T-cell (primary cell): ENCODE results near the gene DNAJC15. TPM values are rescaled to one million over a fixed set of nuclear protein-coding genes. Genes with fewer than 3 reads are reported as not detected.

Source experiments
- ATAC-seq, 4 experiments: fragments of 200-7000 bp in 3 of 4; fragments of 150-1000 bp in 1 of 4; cut with Tn5 transposase; replicated peaks in 1 of 4; 1 replicate in 3 of 4; 2 replicates in 1 of 4; pipeline ENCODE4 v1.10.0; 2021; ENCODE audit warnings: moderate library complexity in 3 of 4, mild to moderate bottlenecking in 2 of 4, moderate number of reproducible peaks in 1 of 4
- CTCF ChIA-PET, 2 donors: fragments of 300-600 bp; sonication (Branson Sonifier 250); formaldehyde crosslinking; loops; one replicate each; lab custom pipeline; 2022; ENCODE audit warnings: antibody characterized with exemption in 2 of 2; lab: Charles Lee
- POLR2A ChIA-PET, 2 donors: fragments of 300-600 bp; sonication (Branson Sonifier 250); formaldehyde crosslinking; loops; one replicate each; lab custom pipeline; 2022; ENCODE audit warnings: antibody characterized with exemption in 2 of 2; lab: Charles Lee
- DNase-seq, 35 experiments: peaks; one replicate each; pipeline versions ENCODE4 v3.0.0 to v3.0.0-alpha.2; 2013 to 2023
- H3K27ac ChIP-seq: one replicate; pipeline ENCODE4 v1.5.1; 2013; ENCODE audit warnings: low read length
- H3K27me3 ChIP-seq, 2 experiments: replicated peaks in 1 of 2; 1 replicate in 1 of 2; 2 replicates in 1 of 2; pipeline versions ENCODE4 v1.6.1 to v1.7.0; 2013; ENCODE audit warnings: low read length in 1 of 2, mixed read lengths in 1 of 2; ENCODE audit not compliant: control insufficient read depth in 2 of 2, insufficient read depth in 2 of 2; ENCODE audit errors: extremely low read depth in 1 of 2
- H3K36me3 ChIP-seq, 2 donors: 1 replicate in 1 of 2; 2 replicates in 1 of 2; pipeline versions ENCODE4 v1.6.1 to v1.7.0; 2013; ENCODE audit warnings: low read length in 1 of 2; ENCODE audit not compliant: control insufficient read depth in 2 of 2, insufficient read depth in 1 of 2; ENCODE audit errors: extremely low read depth in 1 of 2
- H3K4me1 ChIP-seq, 2 experiments: 1 replicate in 1 of 2; 2 replicates in 1 of 2; pipeline versions ENCODE4 v1.6.1 to v1.7.0; 2013; ENCODE audit warnings: low read length in 2 of 2, mixed read lengths in 1 of 2; ENCODE audit not compliant: insufficient read depth in 2 of 2, control insufficient read depth in 1 of 2; ENCODE audit errors: extremely low read depth in 1 of 2
- H3K4me3 ChIP-seq, 2 donors: 1 replicate in 1 of 2; 2 replicates in 1 of 2; pipeline versions ENCODE4 v1.5.1 to v1.7.0; 2013; ENCODE audit warnings: mild to moderate bottlenecking in 2 of 2, low read length in 1 of 2, moderate library complexity in 1 of 2; ENCODE audit not compliant: control insufficient read depth in 1 of 2; ENCODE audit errors: extremely low read depth in 1 of 2
- H3K9me3 ChIP-seq: 2 replicates; pipeline ENCODE4 v1.7.0; 2013
- H3K27ac Mint-ChIP-seq, 2 donors: one replicate each; pipeline ENCODE4 v1.8.0; 2020 to 2021; ENCODE audit warnings: mild to moderate bottlenecking in 2 of 2, mixed read lengths in 2 of 2
- H3K27me3 Mint-ChIP-seq, 2 donors: one replicate each; pipeline ENCODE4 v1.8.0; 2021 to 2022; ENCODE audit warnings: mixed read lengths in 2 of 2
- H3K36me3 Mint-ChIP-seq: one replicate; pipeline ENCODE4 v1.8.0; 2021; ENCODE audit warnings: mixed read lengths
- H3K4me1 Mint-ChIP-seq, 3 donors: one replicate each; pipeline ENCODE4 v1.8.0; 2020 to 2022; ENCODE audit warnings: mixed read lengths in 3 of 3, mild to moderate bottlenecking in 1 of 3
- H3K4me3 Mint-ChIP-seq, 3 donors: one replicate each; pipeline ENCODE4 v1.8.0; 2020 to 2022; ENCODE audit warnings: mild to moderate bottlenecking in 3 of 3, mixed read lengths in 3 of 3, moderate library complexity in 3 of 3
- H3K9me3 Mint-ChIP-seq, 3 donors: one replicate each; pipeline ENCODE4 v1.8.0; 2020 to 2022; ENCODE audit warnings: mixed read lengths in 3 of 3
- WGBS: methylation state at CpG from one replicate; pipeline ENCODE4 v1.1.5; 2013; ENCODE audit warnings: missing lambda C conversion rate; ENCODE audit not compliant: insufficient coverage; 5-methylcytosine and 5-hydroxymethylcytosine counted together
- total RNA-seq, 35 experiments: library from RNA in 6 of 35; stranded (reverse) in 6 of 35; fragments of 120-200 nt in 1 of 35; gene quantifications; one replicate each; pipeline versions ENCODE4 v1.2.1 to v1.2.4 and lab custom pipeline; 2013 to 2026

Gene DNAJC15
- total RNA-seq, 5 donors from 2014 or later (not counting 1 experiment from before 2014, with no cell fraction given) = 4.4 to 10.8 (median 8.5) TPM

- Mint-ChIP-seq H3K27me3 (peaks cover 0 to 8% of the 10 kb centered on the region in 2 donors), H3K36me3 (no peaks in the 10 kb centered on the region), H3K4me3 (no peak overlapping the region), H3K9me3 (no peaks in the 10 kb centered on the region), H3K4me1 (peaks cover 10 to 14% (median 14%) of the 10 kb centered on the region in 3 donors), H3K27ac (no peak overlapping the region)
- H3K4me3 ChIP-seq = no peak overlapping the region
- DNase-seq (no peak), ATAC-seq (no peak)
- WGBS = 96% methylated on average over 4 of the region's 8 CpGs
- ChIA-PET CTCF (no interaction called here), POLR2A (no interaction called here)
- H3K27ac ChIP-seq = no peak overlapping the region
- peaks cover 2 to 7% of the 10 kb centered on the region in 2 experiments for H3K4me1 ChIP-seq
- no peaks in the 10 kb centered on the region for H3K9me3 ChIP-seq
- H3K27me3 ChIP-seq = peaks cover 0 to 16% of the 10 kb centered on the region in 2 experiments
- H3K36me3 ChIP-seq = no peaks in the 10 kb centered on the region
Observed at GRCh38 chr13:43124490-43124889, 101.1 kb downstream of the DNAJC15 start.

GRCh38 chr13:43126420-43126819 lies 103.0 kb downstream of the DNAJC15 start:
- Mint-ChIP-seq H3K27ac (no peak overlapping the region), H3K4me3 (no peak overlapping the region)
- CTCF ChIA-PET = no interaction called here

GRCh38 chr13:43127103-43127798 lies 103.9 kb downstream of the DNAJC15 start:
- Mint-ChIP-seq H3K4me1 (peaks cover 10 to 14% (median 14%) of the 10 kb centered on the region in 3 donors), H3K27ac (no peak overlapping the region), H3K9me3 (no peaks in the 10 kb centered on the region), H3K4me3 (peak overlapping the region in 1 of 3 donors; percentile 24), H3K27me3 (peaks cover 0 to 3% of the 10 kb centered on the region in 2 donors), H3K36me3 (no peaks in the 10 kb centered on the region)
- H3K9me3 ChIP-seq = no peaks in the 10 kb centered on the region
- 35% methylated on average over 3 of the region's 9 CpGs for WGBS
- H3K4me1 ChIP-seq = peaks cover 2 to 7% of the 10 kb centered on the region in 2 experiments
- H3K36me3 ChIP-seq = no peaks in the 10 kb centered on the region
- ChIA-PET CTCF (interaction anchor here in 1 of 2 donors (0.7 kb wide), 1 partner anchor 1308 kb away, joined by 5 read pairs; no protein-coding TSS in a partner anchor), POLR2A (no interaction called here)
- H3K27ac ChIP-seq = no peak overlapping the region
- H3K27me3 ChIP-seq = peaks cover 0 to 18% of the 10 kb centered on the region in 2 experiments
- ATAC-seq = no peak
- no peak for DNase-seq
- no peak overlapping the region for H3K4me3 ChIP-seq

More at GRCh38 chr13:43126420-43126819, 103.0 kb downstream of the DNAJC15 start:
- ATAC-seq (no peak), DNase-seq (no peak)
- Histone ChIP-seq H3K36me3 (no peaks in the 10 kb centered on the region), H3K9me3 (no peaks in the 10 kb centered on the region), H3K27me3 (peaks cover 0 to 16% of the 10 kb centered on the region in 2 experiments), H3K27ac (no peak overlapping the region), H3K4me1 (peaks cover 2 to 7% of the 10 kb centered on the region in 2 experiments), H3K4me3 (no peak overlapping the region)
- Mint-ChIP-seq H3K27me3 (peaks cover 0 to 8% of the 10 kb centered on the region in 2 donors), H3K4me1 (peaks cover 10 to 14% (median 14%) of the 10 kb centered on the region in 3 donors), H3K9me3 (no peaks in the 10 kb centered on the region), H3K36me3 (no peaks in the 10 kb centered on the region)
- 82% methylated on average over 4 of the region's 4 CpGs for WGBS
- POLR2A ChIA-PET = no interaction called here

GRCh38 chr13:43127827-43128226 lies 104.4 kb downstream of the DNAJC15 start:
- H3K4me3 Mint-ChIP-seq = peak overlapping the region in 1 of 3 donors; percentile 24
- ATAC-seq (peak in 3 of 4 experiments; percentile 23 to 51 (median 42)), DNase-seq (no peak)
- H3K27me3 ChIP-seq = peaks cover 0 to 15% of the 10 kb centered on the region in 2 experiments
- H3K9me3 ChIP-seq = no peaks in the 10 kb centered on the region
- peaks cover 2 to 7% of the 10 kb centered on the region in 2 experiments for H3K4me1 ChIP-seq
- no peaks in the 10 kb centered on the region for H3K36me3 ChIP-seq
- H3K36me3 Mint-ChIP-seq = no peaks in the 10 kb centered on the region
- H3K27me3 Mint-ChIP-seq = peaks cover 0 to 3% of the 10 kb centered on the region in 2 donors
- no CpG with 5 or more reads among the region's 3 CpGs for WGBS
- H3K9me3 Mint-ChIP-seq = no peaks in the 10 kb centered on the region
- CTCF ChIA-PET = interaction anchor here in 1 of 2 donors (0.7 kb wide), 1 partner anchor 1307 kb away, joined by 5 read pairs; no protein-coding TSS in a partner anchor
- POLR2A ChIA-PET = no interaction called here
- H3K4me3 ChIP-seq = no peak overlapping the region
- H3K27ac Mint-ChIP-seq = no peak overlapping the region
- H3K4me1 Mint-ChIP-seq = peaks cover 10 to 14% (median 14%) of the 10 kb centered on the region in 3 donors
- no peak overlapping the region for H3K27ac ChIP-seq

GRCh38 chr13:43128504-43128961 lies 105.1 kb downstream of the DNAJC15 start:
- DNase-seq (no peak), ATAC-seq (no peak)
- Mint-ChIP-seq H3K27me3 (peaks cover 0 to 3% of the 10 kb centered on the region in 2 donors), H3K4me3 (no peak overlapping the region), H3K27ac (no peak overlapping the region), H3K36me3 (no peaks in the 10 kb centered on the region), H3K9me3 (no peaks in the 10 kb centered on the region), H3K4me1 (peaks cover 10 to 14% (median 14%) of the 10 kb centered on the region in 3 donors)
- Histone ChIP-seq H3K4me3 (no peak overlapping the region), H3K27me3 (peaks cover 0 to 18% of the 10 kb centered on the region in 2 experiments), H3K4me1 (peaks cover 2 to 7% of the 10 kb centered on the region in 2 experiments), H3K27ac (no peak overlapping the region), H3K9me3 (no peaks in the 10 kb centered on the region), H3K36me3 (no peaks in the 10 kb centered on the region)
- WGBS = 90% methylated on average over 17 of the region's 21 CpGs
- CTCF ChIA-PET = no interaction called here
- POLR2A ChIA-PET = no interaction called here

GRCh38 chr13:43129066-43129465 lies 105.7 kb downstream of the DNAJC15 start:
- Histone ChIP-seq H3K27ac (no peak overlapping the region), H3K4me3 (no peak overlapping the region), H3K36me3 (no peaks in the 10 kb centered on the region), H3K9me3 (no peaks in the 10 kb centered on the region), H3K4me1 (peaks cover 2 to 7% of the 10 kb centered on the region in 2 experiments), H3K27me3 (peaks cover 0 to 19% of the 10 kb centered on the region in 2 experiments)
- no peaks in the 10 kb centered on the region for H3K9me3 Mint-ChIP-seq
- ChIA-PET CTCF (no interaction called here), POLR2A (interaction anchor here in 1 of 2 donors (0.7 kb wide), 1 partner anchor 228 kb away, joined by 3 read pairs; no protein-coding TSS in a partner anchor)
- no peak for ATAC-seq
- H3K27ac Mint-ChIP-seq = no peak overlapping the region
- no peak for DNase-seq
- H3K36me3 Mint-ChIP-seq = no peaks in the 10 kb centered on the region
- peaks cover 10 to 14% (median 14%) of the 10 kb centered on the region in 3 donors for H3K4me1 Mint-ChIP-seq
- H3K4me3 Mint-ChIP-seq = no peak overlapping the region
- H3K27me3 Mint-ChIP-seq = peaks cover 3 to 4% of the 10 kb centered on the region in 2 donors
- 100% methylated on average over 3 of the region's 8 CpGs for WGBS
